GM12874 (cell line): ENCODE measurements around the gene FOLR3.
"Not testable (repeated sequence)": the region's sequence is repeated elsewhere in the genome, so short reads cannot be mapped to it uniquely, and the experiment has no call there.

Source experiments
- TF ChIP-seq, protein P1 (sequence below): IDR thresholded peaks from 2 replicates; pipeline ENCODE4 v1.5.1; 2011; ENCODE audit warnings: low read depth, mild to moderate bottlenecking, control low read depth, low read length, moderate library complexity; ENCODE audit not compliant: insufficient read depth

FOLR3 gene

GRCh38 chr11:72135473-72135872 lies at the start of gene FOLR3:
Gene FOLR3 (plus strand): TSS chr11:72135725. CDS start chr11:72135953, 228 bp downstream.
- TF ChIP-seq, protein P1, sequence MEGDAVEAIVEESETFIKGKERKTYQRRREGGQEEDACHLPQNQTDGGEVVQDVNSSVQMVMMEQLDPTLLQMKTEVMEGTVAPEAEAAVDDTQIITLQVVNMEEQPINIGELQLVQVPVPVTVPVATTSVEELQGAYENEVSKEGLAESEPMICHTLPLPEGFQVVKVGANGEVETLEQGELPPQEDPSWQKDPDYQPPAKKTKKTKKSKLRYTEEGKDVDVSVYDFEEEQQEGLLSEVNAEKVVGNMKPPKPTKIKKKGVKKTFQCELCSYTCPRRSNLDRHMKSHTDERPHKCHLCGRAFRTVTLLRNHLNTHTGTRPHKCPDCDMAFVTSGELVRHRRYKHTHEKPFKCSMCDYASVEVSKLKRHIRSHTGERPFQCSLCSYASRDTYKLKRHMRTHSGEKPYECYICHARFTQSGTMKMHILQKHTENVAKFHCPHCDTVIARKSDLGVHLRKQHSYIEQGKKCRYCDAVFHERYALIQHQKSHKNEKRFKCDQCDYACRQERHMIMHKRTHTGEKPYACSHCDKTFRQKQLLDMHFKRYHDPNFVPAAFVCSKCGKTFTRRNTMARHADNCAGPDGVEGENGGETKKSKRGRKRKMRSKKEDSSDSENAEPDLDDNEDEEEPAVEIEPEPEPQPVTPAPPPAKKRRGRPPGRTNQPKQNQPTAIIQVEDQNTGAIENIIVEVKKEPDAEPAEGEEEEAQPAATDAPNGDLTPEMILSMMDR = not testable (repeated sequence)

- TF ChIP-seq, protein P1 = no peak
These were observed 47.3 kb upstream of the FOLR3 start for GRCh38 chr11:72088076-72088808.

- TF ChIP-seq, protein P1 = peak; percentile 84
These were observed 44.2 kb upstream of the FOLR3 start for GRCh38 chr11:72091292-72091691.

DNA sequence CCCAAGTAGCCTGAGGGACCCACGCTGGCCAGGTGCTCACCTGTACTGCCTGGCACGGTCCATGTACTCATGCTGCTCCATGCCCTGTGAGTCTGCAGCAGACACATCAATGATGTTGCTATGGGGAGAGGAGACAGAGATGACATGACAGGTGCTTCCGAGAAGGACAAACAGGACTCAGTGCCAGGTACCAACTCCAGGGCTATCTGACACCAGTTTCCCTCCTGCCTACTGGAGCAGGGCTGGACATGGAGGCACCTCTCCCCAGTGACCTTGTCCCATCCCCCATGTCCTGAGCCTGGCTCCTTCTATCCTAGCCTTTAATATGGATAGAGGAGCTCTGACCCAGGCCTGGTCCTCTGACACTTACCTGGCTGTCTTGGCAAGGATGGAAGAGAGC lies 36.8 kb upstream of the FOLR3 start:
- TF ChIP-seq, protein P1 = no peak

- TF ChIP-seq, protein P1 = no peak
These were observed 35.5 kb upstream of the FOLR3 start for GRCh38 chr11:72100009-72100408.

DNA sequence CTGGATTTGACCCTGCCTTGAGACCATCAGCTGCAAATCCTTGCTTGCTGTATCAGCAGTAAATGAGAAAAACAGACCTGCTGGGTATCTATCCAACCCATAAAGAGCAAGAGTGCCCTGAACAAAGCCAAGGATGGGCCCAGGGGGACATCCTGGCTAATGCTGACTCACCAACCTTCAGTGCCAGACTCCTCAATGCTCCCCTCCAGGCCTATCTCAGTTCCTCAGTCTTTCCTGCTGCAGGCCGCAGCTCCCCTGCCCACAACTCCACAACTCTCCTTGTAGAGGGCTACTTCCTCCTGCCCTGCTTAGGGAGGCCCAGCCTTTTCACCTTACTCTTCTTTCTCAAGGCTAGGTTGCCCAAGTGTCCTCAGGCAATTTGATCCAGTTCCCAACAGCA lies 35.1 kb upstream of the FOLR3 start:
- TF ChIP-seq, protein P1 = no peak

- TF ChIP-seq, protein P1 = no peak
These were observed 33.4 kb upstream of the FOLR3 start for GRCh38 chr11:72102162-72102561.
